ENCODE results near the gene RUFY2.

GRCh38 chr10:68397005-68397404, 10.1 kb downstream of the RUFY2 start:
- TF ChIP-seq, protein P1, sequence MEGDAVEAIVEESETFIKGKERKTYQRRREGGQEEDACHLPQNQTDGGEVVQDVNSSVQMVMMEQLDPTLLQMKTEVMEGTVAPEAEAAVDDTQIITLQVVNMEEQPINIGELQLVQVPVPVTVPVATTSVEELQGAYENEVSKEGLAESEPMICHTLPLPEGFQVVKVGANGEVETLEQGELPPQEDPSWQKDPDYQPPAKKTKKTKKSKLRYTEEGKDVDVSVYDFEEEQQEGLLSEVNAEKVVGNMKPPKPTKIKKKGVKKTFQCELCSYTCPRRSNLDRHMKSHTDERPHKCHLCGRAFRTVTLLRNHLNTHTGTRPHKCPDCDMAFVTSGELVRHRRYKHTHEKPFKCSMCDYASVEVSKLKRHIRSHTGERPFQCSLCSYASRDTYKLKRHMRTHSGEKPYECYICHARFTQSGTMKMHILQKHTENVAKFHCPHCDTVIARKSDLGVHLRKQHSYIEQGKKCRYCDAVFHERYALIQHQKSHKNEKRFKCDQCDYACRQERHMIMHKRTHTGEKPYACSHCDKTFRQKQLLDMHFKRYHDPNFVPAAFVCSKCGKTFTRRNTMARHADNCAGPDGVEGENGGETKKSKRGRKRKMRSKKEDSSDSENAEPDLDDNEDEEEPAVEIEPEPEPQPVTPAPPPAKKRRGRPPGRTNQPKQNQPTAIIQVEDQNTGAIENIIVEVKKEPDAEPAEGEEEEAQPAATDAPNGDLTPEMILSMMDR (IDR thresholded peaks at IDR 0.05) = no peak
- TF ChIP-seq POLR2A (IDR thresholded peaks at IDR 0.05) (no peak), EP300 (IDR thresholded peaks at IDR 0.05) (no peak)
